Activated B cell treated with CpG ODN at 0.5 μM for 24 hours (primary cell): ENCODE measurements around the gene TLR9. TPM values are rescaled to one million over a fixed set of nuclear protein-coding genes. Genes with fewer than 3 reads are reported as not detected.

Experiments
- ATAC-seq: fragments of 200-7000 bp; cut with Tn5 transposase; one replicate; pipeline ENCODE4 v1.10.0; 2021; ENCODE audit warnings: low read depth, mild to moderate bottlenecking, moderate library complexity
- CTCF ChIA-PET: fragments of 350-600 bp; sonication (Branson Sonifier 250); formaldehyde crosslinking; loops from one replicate; lab custom pipeline; 2021; ENCODE audit warnings: antibody characterized with exemption; lab: Charles Lee
- POLR2A ChIA-PET: fragments of 350-600 bp; sonication (Branson Sonifier 250); formaldehyde crosslinking; loops from one replicate; lab custom pipeline; 2021; ENCODE audit warnings: antibody characterized with exemption; lab: Charles Lee
- DNase-seq: peaks from one replicate; pipeline ENCODE4 v3.0.0; 2022
- H3K27ac Mint-ChIP-seq: one replicate; pipeline ENCODE4 v1.8.0; 2020; ENCODE audit warnings: mixed read lengths
- H3K27me3 Mint-ChIP-seq: one replicate; pipeline ENCODE4 v1.8.0; 2021; ENCODE audit warnings: mixed read lengths
- H3K36me3 Mint-ChIP-seq: one replicate; pipeline ENCODE4 v1.8.0; 2021; ENCODE audit warnings: low read depth, mixed read lengths
- H3K4me1 Mint-ChIP-seq: one replicate; pipeline ENCODE4 v1.8.0; 2021; ENCODE audit warnings: mixed read lengths
- H3K4me3 Mint-ChIP-seq: one replicate; pipeline ENCODE4 v1.8.0; 2020; ENCODE audit warnings: mild to moderate bottlenecking, mixed read lengths
- H3K9me3 Mint-ChIP-seq: one replicate; pipeline ENCODE4 v1.8.0; 2020; ENCODE audit warnings: mixed read lengths
- intact Hi-C: fragments of 100-400 bp; cut with micrococcal nuclease; formaldehyde crosslinking; loops from one replicate; pipeline ENCODE4 v1.15.1; 2024
- total RNA-seq: library from RNA; stranded (reverse); gene quantifications from 2 replicates; pipeline ENCODE4 v1.2.3, GENCODE V29; 2022
- TF ChIP-seq, protein P1 (sequence below): fragments of 200-600 bp; IDR thresholded peaks from one replicate; pipeline ENCODE4 v1.8.0; 2022; ENCODE audit warnings: antibody characterized with exemption, mild to moderate bottlenecking

TLR9 gene
- total RNA-seq, 1 donor from 2014 or later: 10.4 TPM

DNA sequence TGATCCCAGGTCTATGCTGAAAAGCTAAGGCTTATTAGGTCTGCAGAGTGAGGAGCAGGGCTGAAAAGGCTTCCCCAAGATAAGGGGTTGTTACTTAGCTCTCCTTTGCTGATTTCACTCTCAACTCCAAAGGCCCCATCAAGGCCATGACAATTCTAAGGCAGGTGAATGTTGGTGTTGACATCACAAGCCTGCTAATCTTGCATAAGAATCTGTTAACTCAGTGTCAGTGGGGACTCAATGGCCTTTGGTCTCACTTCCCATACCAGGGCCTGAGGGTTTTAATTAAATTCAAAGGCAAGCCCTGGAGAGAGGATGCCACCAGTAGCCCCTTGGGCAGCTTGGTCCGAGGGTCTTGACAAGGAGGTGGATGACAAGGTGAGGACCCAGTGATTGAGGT, 36.9 kb downstream of the TLR9 start:
- TF ChIP-seq, protein P1, sequence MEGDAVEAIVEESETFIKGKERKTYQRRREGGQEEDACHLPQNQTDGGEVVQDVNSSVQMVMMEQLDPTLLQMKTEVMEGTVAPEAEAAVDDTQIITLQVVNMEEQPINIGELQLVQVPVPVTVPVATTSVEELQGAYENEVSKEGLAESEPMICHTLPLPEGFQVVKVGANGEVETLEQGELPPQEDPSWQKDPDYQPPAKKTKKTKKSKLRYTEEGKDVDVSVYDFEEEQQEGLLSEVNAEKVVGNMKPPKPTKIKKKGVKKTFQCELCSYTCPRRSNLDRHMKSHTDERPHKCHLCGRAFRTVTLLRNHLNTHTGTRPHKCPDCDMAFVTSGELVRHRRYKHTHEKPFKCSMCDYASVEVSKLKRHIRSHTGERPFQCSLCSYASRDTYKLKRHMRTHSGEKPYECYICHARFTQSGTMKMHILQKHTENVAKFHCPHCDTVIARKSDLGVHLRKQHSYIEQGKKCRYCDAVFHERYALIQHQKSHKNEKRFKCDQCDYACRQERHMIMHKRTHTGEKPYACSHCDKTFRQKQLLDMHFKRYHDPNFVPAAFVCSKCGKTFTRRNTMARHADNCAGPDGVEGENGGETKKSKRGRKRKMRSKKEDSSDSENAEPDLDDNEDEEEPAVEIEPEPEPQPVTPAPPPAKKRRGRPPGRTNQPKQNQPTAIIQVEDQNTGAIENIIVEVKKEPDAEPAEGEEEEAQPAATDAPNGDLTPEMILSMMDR: no peak
- no peaks in the 10 kb centered on the region for H3K36me3 Mint-ChIP-seq
- ChIA-PET CTCF (no interaction called here), POLR2A (interaction anchor here (1.2 kb wide), 1 partner anchor 193 kb away, joined by 4 read pairs; the partner anchor contains the start of gene RPL29)
- no peaks in the 10 kb centered on the region for H3K9me3 Mint-ChIP-seq
- DNase-seq (no peak), ATAC-seq (no peak)
- no peaks in the 10 kb centered on the region for H3K27me3 Mint-ChIP-seq
- H3K4me3 Mint-ChIP-seq: no peak overlapping the region
- H3K27ac Mint-ChIP-seq: no peak overlapping the region
- H3K4me1 Mint-ChIP-seq: peaks cover 4% of the 10 kb centered on the region
- intact Hi-C loops: no loop called here

GRCh38 chr3:52186729-52187128, 38.7 kb downstream of the TLR9 start:
- no peak overlapping the region for H3K27ac Mint-ChIP-seq
- no peaks in the 10 kb centered on the region for H3K9me3 Mint-ChIP-seq
- ChIA-PET CTCF (no interaction called here), POLR2A (no interaction called here)
- intact Hi-C loops: no loop called here
- no peaks in the 10 kb centered on the region for H3K27me3 Mint-ChIP-seq
- DNase-seq (no peak), ATAC-seq (no peak)
- peaks cover 4% of the 10 kb centered on the region for H3K4me1 Mint-ChIP-seq
- no peak overlapping the region for H3K4me3 Mint-ChIP-seq
- TF ChIP-seq, protein P1: no peak
- H3K36me3 Mint-ChIP-seq: no peaks in the 10 kb centered on the region

GRCh38 chr3:52185837-52186236, 39.6 kb downstream of the TLR9 start:
- Mint-ChIP-seq H3K4me3 (no peak overlapping the region), H3K4me1 (peaks cover 4% of the 10 kb centered on the region), H3K36me3 (no peaks in the 10 kb centered on the region), H3K27ac (no peak overlapping the region), H3K9me3 (no peaks in the 10 kb centered on the region), H3K27me3 (no peaks in the 10 kb centered on the region)
- intact Hi-C loops: no loop called here
- ATAC-seq (no peak), DNase-seq (no peak)
- POLR2A ChIA-PET: no interaction called here
- TF ChIP-seq, protein P1: no peak
- CTCF ChIA-PET: no interaction called here

DNA sequence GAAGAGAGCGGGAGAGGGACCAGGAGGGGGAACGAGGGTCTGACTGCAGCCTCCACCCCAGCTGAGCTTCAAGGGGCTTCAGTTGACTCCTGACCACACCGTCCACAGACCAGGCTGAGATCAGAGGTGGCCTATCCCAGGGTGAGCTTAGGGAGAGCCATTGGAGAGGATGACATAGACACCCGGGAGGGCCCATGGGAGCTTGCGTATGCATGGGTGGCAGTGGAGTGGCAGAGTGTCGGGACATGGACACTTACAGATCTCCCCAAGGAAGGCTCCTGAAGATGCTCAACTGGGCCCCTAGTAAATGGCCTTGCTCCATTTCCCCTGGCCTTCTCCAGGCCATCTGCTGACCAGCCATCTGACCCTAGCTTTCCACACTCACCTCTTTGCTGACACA, 40.1 kb downstream of the TLR9 start:
- H3K4me1 Mint-ChIP-seq: peaks cover 8% of the 10 kb centered on the region
- no peak for ATAC-seq
- H3K4me3 Mint-ChIP-seq: no peak overlapping the region
- no peak for DNase-seq
- H3K9me3 Mint-ChIP-seq: no peaks in the 10 kb centered on the region
- H3K27ac Mint-ChIP-seq: no peak overlapping the region
- no peaks in the 10 kb centered on the region for H3K27me3 Mint-ChIP-seq
- H3K36me3 Mint-ChIP-seq: no peaks in the 10 kb centered on the region
- POLR2A ChIA-PET: no interaction called here
- intact Hi-C loops: no loop called here
- TF ChIP-seq, protein P1: no peak
- CTCF ChIA-PET: no interaction called here

DNA sequence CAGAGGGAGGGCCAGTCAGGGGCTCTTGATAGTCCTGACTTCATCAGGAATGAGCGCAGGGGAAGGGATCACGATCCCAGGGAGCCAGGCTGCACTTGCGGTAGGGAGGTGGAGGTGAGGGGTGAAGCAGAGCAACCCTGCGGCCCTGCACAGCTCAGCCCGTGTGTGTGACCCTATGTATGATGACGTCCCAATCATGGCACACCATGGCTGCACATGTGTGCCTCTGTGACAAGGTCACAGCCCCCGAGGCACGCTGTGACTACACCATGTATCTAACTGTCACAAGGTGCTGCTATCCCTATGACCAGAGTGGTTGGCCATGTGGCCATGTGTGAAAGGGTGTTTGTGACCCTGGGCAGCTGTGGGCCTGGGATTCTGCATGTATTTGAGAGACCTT, 40.8 kb downstream of the TLR9 start:
- no peak overlapping the region for H3K4me3 Mint-ChIP-seq
- intact Hi-C loops: no loop called here
- ChIA-PET CTCF (no interaction called here), POLR2A (no interaction called here)
- no peaks in the 10 kb centered on the region for H3K9me3 Mint-ChIP-seq
- H3K27ac Mint-ChIP-seq: no peak overlapping the region
- ATAC-seq (no peak), DNase-seq (no peak)
- H3K36me3 Mint-ChIP-seq: no peaks in the 10 kb centered on the region
- TF ChIP-seq, protein P1: no peak
- H3K4me1 Mint-ChIP-seq: peaks cover 9% of the 10 kb centered on the region
- no peaks in the 10 kb centered on the region for H3K27me3 Mint-ChIP-seq
